ENCODE measurements around the gene PHOSPHO1. TPM values are rescaled to one million over a fixed set of nuclear protein-coding genes. Genes with fewer than 3 reads are reported as not detected.
"Not testable (repeated sequence)": the region's sequence is repeated elsewhere in the genome, so short reads cannot be mapped to it uniquely, and the experiment has no call there.

PHOSPHO1 gene
- total RNA-seq, 4 donors from 2014 or later: 1.0 to 3.7 (median 2.1) TPM; not detected in 1

DNA sequence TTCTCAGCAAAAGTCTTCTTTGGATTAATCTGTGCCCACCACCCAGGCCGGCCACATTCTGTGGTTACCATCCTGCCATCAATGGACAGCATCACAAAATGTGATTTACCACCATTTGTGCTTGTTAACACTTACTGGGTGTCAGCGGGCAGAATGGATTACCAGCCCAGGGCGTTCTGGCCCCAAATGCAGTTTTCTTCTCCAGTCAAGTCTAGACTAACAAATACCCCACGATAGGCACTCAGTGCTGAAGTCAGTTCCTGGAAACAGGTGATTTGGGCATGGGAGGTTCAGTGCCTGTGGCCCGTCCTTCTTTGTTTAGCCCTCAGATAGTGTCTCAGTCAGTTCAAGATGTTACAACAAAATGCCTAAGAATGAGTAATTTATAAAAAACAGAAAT, 38.8 kb upstream of the PHOSPHO1 start:
- DNase-seq: no peak
- Histone ChIP-seq H3K4me3 (no peak overlapping the region), H3K4me1 (no peaks in the 10 kb centered on the region), H3K9me3 (no peaks in the 10 kb centered on the region), H3K36me3 (no peaks in the 10 kb centered on the region), H3K27ac (no peak overlapping the region), H3K27me3 (no peaks in the 10 kb centered on the region)
- TF ChIP-seq POLR2A (IDR thresholded peaks at IDR 0.05): no peak
- TF ChIP-seq CTCF (IDR thresholded peaks at IDR 0.05 in 4 of 5, conservative IDR thresholded peaks at IDR 0.05 in 1 of 5): no peak
- ATAC-seq: no peak
- in situ Hi-C loops (cut with MboI; ENCODE audit: low sequenced_read_pairs in 4 of 4) (no loop called here), intact Hi-C loops (cut with DNase I; ENCODE audit: low total_unique reads) (no loop called here)

GRCh38 chr17:49267912-49268311, 37.3 kb upstream of the PHOSPHO1 start:
- DNase-seq: no peak
- Histone ChIP-seq H3K4me1 (no peaks in the 10 kb centered on the region), H3K27ac (no peak overlapping the region), H3K27me3 (no peaks in the 10 kb centered on the region), H3K9me3 (no peaks in the 10 kb centered on the region), H3K36me3 (no peaks in the 10 kb centered on the region), H3K4me3 (no peak overlapping the region)
- in situ Hi-C loops (cut with MboI; ENCODE audit: low sequenced_read_pairs in 4 of 4) (no loop called here), intact Hi-C loops (cut with DNase I; ENCODE audit: low total_unique reads) (no loop called here)
- no peak for ATAC-seq
- no peak for TF ChIP-seq POLR2A (IDR thresholded peaks at IDR 0.05)
- TF ChIP-seq CTCF (IDR thresholded peaks at IDR 0.05 in 4 of 5, conservative IDR thresholded peaks at IDR 0.05 in 1 of 5): no peak

DNA sequence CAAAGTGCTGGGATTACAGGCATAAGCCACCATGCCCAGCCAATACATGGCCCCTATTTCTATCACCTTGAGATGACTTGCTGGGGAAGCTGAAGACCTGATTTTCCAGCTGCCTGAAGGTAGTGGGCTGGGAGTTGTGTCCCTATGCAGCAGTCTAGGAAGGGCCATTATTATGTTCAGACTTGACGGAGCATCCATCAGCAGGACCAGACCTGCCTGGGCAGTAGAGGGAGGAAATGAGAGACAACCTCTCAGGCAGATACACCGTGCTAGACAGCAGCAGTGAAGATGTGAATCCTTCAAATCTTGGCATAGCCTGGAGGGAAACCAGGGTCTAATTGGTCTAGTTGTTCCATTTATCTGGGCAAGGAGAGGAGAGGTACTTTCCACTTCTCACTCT, 35.6 kb upstream of the PHOSPHO1 start:
- in situ Hi-C loops (cut with MboI; ENCODE audit: low sequenced_read_pairs in 4 of 4): no loop called here
- no peak overlapping the region for H3K27ac ChIP-seq
- no peak for DNase-seq
- intact Hi-C loops (cut with DNase I; ENCODE audit: low total_unique reads): no loop called here
- H3K9me3 ChIP-seq: no peaks in the 10 kb centered on the region
- no peak overlapping the region for H3K4me3 ChIP-seq
- H3K36me3 ChIP-seq: no peaks in the 10 kb centered on the region
- ATAC-seq: no peak
- TF ChIP-seq CTCF (IDR thresholded peaks at IDR 0.05 in 4 of 5, conservative IDR thresholded peaks at IDR 0.05 in 1 of 5) (no peak), POLR2A (IDR thresholded peaks at IDR 0.05) (no peak)
- no peaks in the 10 kb centered on the region for H3K27me3 ChIP-seq
- no peaks in the 10 kb centered on the region for H3K4me1 ChIP-seq

DNA sequence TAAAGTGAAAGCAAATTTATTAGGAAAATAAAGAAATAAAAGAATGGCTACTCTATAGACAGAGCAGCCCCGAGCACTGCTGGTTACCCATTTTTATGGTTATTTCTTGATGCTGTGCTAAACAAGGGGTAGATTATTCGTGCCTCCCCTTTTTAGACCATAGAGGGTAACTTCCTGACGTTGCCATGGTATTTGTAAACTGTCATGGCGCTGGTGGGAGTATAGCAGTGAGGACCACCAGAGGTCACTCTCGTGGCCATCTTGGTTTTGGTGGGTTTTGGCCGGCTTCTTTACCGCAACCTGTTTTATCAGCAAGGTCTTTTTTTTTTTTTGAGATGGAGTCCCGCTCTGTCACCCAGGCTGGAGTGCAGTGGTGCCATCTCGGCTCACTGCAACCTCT, 31.0 kb upstream of the PHOSPHO1 start:
- H3K9me3 ChIP-seq; H3K4me1 ChIP-seq; H3K27ac ChIP-seq; intact Hi-C loops (cut with DNase I; ENCODE audit: low total_unique reads); ATAC-seq; in situ Hi-C loops (cut with MboI; ENCODE audit: low sequenced_read_pairs in 4 of 4); H3K27me3 ChIP-seq; H3K4me3 ChIP-seq; DNase-seq; H3K36me3 ChIP-seq: not testable (repeated sequence)

DNA sequence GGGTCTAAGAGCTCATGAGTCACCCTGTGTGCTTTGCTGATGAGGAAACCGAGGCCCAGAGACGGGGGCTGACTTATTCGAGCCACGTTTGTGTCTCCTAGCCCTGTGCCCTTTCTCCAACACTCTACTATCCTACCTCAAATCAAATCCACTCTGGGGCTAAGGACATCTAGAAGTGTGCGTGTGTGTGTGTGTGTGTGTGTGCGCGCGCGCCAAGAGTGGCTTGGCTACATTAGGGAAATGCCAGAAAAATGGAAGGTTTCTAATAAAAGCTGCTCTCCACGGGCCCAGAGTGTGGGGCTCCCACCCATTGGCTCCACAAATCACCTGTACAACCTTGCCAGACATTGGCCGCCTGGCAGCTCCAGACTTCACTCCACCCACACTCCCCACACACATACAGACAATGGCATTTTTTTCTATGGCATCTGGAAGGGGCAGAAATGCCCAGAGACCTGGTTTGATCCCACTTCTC, 30.3 kb upstream of the PHOSPHO1 start:
- Histone ChIP-seq H3K4me1 (peaks cover 0 to 7% of the 10 kb centered on the region in 2 donors), H3K9me3 (no peaks in the 10 kb centered on the region), H3K36me3 (no peaks in the 10 kb centered on the region), H3K27me3 (no peaks in the 10 kb centered on the region), H3K4me3 (peak overlapping the region; percentile 40 to 64 (median 58)), H3K27ac (peak overlapping the region in 3 of 4 donors; percentile 65 to 69 (median 66))
- intact Hi-C loops (cut with DNase I; ENCODE audit: low total_unique reads): no loop called here
- no peak for DNase-seq
- in situ Hi-C loops (cut with MboI; ENCODE audit: low sequenced_read_pairs in 4 of 4): no loop called here
- ATAC-seq: no peak
- TF ChIP-seq CTCF (IDR thresholded peaks at IDR 0.05 in 4 of 5, conservative IDR thresholded peaks at IDR 0.05 in 1 of 5) (no peak), POLR2A (IDR thresholded peaks at IDR 0.05) (no peak)

Data from gastrocnemius medialis (tissue), 4 donors.